Left kidney (tissue), 2 donors: Measurements from ENCODE around the gene UCHL1. TPM values are rescaled to one million over a fixed set of nuclear protein-coding genes. Genes with fewer than 3 reads are reported as not detected.
"Not testable (repeated sequence)": the region's sequence is repeated elsewhere in the genome, so short reads cannot be mapped to it uniquely, and the experiment has no call there.

Source experiments
- DNase-seq: peaks from one replicate; pipeline ENCODE4 v3.0.0-alpha.2; 2013
- polyA plus RNA-seq: library from polyadenylated mRNA; unstranded; fragments of 120-200 nt; gene quantifications from one replicate; pipeline ENCODE4 v1.2.1, GENCODE V29; 2013; ENCODE audit not compliant: insufficient read length

The UCHL1 gene
- polyA plus RNA-seq, 1 donor = 99.9 TPM

DNA sequence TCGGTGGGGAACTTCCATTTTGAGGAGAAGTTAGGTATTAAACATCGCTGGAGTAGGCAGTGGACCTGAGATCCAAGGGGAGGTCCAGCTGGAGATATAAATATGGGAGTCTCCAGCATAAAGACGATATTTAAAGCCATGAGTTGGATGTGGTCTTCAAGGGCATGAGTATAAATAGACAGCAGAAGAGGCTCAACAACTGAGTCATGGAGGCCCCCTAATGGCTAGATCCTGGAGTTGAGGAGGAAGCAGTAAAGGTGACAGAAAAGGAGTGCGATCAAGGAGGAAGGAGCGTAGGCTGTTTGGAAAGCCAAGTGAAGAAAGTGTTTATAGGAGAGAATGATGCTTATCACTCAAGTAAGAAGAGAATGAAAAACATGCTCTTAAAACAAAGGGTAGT, 24.3 kb upstream of the UCHL1 start:
- no peak for DNase-seq

DNA sequence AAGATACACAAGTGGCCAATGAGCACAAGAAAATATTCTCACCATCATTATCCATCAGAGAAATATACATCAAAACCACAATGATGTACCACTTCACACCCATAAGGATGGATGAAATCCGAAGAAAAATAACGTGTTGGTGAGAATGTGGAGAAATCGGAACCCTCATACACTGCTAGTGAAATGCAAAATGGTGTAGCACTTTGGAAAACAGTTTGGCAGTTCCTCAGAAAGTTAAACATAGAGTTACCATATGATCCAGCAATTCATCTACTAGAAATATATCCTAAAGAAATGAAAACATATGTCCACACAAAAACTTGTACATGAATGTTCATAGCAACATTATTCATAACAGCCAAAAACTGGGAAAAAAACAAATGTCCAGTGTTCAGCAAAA, 23.9 kb upstream of the UCHL1 start:
- no peak for DNase-seq

DNA sequence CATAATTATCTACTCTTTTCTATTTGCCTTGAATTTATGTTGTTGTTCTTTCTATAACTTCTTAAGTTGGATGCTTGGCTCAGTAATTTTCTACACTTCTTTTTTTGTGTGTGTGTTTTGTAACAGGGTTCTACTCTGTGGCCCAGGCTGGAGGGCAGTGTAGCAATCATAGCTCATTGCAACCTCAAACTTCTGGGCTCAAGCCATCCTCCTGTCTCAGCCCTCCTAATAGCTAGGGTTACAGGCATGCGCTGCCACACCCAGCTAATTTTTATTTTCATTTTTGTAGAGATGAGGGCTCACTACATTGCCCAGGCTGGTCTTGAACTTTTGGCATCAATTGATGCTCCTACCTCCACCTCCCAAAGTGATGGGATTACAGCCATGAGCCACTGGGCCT, 20.7 kb upstream of the UCHL1 start:
- no peak for DNase-seq

DNA sequence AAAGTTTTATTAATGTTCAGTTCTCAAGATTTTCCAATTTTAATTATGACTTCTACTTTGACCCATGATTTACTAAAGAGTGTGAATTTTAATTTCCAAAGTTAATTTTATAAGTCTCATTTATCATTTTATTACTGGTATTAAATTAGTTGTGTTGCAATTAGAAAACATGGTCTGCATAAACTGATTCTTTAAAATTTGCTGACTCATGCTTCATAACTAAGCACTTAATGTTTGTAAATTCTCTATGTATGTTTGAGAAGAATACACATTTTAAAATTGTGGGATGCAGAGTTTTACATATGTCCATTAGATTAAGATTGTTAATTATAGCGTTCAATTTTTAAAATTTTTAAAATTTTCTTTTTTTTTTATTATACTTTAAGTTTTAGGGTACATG, 20.2 kb upstream of the UCHL1 start:
- no peak for DNase-seq

DNA sequence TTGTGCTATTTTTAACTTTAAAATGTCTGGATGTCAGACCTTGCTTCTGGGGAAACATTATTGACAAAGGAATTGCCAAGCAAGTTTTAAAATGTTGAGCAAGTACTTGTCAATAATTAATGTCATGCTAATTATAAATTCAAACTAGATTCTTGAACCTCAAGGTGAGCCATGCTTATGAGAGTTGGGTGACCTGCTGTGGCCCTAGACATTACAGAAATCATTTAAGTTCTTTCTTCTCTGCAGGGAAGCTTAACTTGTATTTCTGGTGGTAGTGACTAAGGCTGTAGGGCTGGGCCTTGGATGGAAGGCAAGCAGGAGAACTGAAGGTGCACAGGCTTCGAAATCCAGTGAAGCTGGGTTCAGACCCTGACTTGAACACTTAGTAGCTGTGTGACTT, 14.8 kb upstream of the UCHL1 start:
- no peak for DNase-seq

DNA sequence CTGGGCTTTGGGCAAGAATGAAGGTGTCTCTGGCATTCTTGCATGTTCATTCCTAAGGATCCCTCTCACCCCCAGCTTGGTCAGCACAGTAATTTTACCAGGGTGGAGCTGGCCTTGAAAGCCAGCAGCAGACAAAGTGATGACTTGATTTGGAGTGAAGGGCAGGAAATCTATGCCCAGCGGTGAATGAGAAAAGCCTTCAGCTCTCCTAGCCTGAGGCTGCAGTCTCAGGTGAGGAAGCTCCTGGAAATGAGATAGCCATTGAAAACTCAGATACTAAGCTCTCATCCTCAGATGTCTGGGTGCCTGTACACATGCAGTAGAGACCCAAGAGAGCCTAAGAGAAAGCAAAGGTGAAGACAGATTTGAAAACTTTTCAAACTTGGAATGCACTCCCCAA, 10.7 kb upstream of the UCHL1 start:
- DNase-seq = no peak

DNA sequence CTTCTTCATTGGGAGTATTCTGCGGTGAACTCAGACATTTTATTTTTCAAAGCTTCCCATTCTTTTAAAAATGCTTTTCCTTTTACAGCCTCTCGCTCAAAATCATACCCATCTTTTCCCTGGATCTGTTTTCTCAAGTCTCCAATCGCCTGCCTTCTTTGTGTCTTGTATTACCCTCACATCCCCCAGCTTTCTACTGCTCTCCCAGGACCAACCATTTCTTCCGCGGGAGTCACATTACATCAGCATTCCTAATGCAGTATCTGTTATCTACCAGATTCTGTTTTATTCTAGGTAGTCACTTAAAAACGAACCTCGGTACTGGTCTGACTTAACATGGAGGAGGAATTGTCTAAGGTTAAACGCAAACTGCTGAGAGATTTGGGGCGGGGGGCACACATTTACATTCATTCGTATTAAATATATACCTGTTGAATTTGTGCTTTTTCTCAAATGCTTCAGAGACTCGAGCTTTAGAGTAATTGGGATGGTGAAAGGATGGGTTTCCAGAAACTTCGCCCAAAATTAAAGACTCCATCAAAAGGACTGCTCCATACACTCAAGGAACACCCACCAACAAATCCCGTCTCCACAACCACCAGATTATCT, 493 bp upstream of the UCHL1 start:
- DNase-seq = peak; percentile 34

DNA sequence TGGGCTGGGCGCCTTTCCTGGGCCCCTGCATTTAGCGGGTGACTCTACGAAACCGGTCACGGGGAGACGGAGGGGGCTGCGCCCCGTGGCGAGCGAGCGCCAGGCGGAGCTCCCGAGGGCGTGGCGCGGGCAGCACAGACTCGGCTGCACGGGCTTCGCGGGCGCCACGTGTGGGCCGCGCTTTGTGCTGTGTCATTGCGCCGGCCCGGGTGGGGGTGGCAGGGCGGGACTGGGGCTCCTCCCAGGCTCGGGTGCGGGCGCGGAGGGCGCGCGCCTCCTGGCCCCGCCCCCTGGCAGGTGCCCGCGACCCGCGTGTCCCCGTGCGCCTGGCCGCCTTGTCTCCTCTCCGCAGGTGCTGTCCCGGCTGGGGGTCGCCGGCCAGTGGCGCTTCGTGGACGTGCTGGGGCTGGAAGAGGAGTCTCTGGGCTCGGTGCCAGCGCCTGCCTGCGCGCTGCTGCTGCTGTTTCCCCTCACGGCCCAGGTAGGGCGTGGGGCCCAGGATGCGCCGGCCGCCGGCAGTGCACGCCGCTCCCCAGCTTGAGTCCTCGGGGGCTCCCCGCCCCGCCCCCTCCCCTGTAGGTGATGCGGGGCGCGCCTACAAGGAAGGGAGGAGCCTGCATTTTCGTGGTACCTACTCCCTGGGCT, 651 bp downstream of the UCHL1 start:
- DNase-seq = no peak

DNA sequence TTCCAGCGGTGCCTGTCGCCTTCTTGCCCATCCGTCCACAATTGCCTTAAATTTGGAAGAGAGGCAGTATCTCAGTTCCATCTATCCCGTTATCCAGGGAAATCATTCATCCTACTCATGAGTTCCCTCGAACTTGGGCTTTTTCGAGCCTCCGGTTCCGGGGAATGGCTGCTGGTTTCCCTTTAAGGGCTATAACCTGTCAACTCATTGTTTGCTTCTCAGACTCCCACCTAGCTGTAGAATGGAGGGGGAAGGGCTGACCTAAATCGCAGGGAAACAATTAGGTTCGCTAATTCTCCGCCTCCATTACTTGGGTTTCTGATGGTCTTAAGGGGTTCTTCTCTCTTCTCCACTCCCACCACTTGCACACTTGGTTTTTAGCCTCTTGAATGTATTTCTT, 1.2 kb downstream of the UCHL1 start:
- no peak for DNase-seq

DNA sequence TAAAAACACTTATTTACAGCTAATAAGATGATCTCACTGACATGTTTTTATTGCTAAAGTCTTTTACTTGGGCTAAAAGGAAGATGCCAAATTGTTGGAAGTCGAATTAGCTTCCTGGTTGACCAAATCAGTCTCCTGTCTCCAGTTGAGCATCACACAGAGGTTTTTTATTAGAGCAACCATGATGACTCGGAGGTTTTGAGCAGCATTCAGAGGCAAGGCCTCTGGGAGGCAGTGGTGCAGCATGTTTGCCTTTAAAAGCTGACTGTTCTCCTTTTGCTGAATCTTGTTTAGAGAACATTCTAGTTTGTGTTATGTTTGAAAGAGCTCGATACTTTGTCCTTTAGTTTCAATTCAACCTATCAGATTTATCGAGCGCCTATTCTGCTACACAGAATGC, 2.1 kb downstream of the UCHL1 start:
- no peak for DNase-seq

DNA sequence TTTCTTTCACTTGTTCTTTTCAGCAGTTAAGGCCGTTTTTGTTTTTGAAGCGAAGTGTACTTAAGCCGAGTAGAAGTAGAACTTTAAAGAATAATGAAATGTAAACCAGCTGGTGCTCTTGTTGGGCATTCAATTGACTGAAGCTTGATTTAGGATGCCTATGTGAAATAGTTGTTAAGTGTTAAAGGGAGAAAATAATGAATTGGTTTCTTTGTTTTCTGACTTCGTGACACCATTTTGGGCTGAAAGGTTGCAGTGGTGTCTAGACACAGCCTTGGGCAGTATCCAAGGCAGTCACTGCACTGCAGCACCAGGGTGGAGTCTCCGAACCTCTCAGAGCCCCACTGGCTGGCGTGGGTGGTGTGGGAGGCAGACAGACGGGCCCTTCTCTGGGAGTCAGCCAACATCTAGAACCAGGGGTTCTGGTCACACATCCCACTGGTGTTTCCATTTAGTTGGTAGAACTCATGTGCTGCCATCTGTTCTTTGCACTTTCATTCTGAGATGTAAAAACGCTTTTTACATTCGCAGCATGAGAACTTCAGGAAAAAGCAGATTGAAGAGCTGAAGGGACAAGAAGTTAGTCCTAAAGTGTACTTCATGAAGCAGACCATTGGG, 3.5 kb downstream of the UCHL1 start:
- DNase-seq = no peak

DNA sequence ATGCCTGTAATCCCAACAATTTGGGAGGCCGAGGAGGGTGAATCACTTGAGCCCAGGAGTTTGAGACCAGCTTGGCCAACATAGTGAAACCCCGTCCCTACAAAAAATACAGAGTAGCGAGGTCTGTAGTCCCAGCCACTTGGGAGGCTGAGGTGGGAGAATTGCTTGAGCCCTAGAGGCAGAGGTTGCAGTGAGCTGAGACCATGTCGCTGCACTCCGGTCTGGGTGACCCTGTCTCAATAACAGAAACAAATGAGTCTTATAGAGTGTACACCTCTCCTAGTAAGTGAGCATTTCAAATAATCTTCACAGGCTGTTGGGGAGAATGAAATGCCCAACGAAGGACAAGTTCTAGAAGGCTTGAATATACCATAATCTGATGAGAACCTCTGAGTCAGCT, 5.5 kb downstream of the UCHL1 start:
- DNase-seq = no peak

DNA sequence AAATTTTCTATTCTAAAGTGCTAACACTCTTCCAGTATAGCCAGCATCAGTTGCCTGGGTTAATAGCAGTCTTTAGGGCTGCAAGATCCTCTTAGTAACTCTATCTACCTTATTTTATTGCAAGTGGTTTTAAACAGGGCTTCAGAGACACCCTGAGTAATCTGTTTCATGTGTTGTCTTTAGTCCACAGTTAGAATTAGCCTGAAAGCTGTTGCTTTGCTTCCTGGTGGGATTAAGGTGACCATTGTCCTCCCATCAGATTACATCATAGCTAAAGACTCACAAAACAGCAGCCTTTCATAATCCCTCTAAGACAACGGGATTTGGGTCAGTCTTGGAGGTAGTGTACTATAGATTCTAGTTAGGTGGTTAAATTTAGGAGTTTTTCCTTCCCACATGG, 7.5 kb downstream of the UCHL1 start:
- DNase-seq = no peak

DNA sequence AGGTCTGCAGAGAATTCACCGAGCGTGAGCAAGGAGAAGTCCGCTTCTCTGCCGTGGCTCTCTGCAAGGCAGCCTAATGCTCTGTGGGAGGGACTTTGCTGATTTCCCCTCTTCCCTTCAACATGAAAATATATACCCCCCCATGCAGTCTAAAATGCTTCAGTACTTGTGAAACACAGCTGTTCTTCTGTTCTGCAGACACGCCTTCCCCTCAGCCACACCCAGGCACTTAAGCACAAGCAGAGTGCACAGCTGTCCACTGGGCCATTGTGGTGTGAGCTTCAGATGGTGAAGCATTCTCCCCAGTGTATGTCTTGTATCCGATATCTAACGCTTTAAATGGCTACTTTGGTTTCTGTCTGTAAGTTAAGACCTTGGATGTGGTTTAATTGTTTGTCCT, 11.3 kb downstream of the UCHL1 start:
- DNase-seq = no peak

DNA sequence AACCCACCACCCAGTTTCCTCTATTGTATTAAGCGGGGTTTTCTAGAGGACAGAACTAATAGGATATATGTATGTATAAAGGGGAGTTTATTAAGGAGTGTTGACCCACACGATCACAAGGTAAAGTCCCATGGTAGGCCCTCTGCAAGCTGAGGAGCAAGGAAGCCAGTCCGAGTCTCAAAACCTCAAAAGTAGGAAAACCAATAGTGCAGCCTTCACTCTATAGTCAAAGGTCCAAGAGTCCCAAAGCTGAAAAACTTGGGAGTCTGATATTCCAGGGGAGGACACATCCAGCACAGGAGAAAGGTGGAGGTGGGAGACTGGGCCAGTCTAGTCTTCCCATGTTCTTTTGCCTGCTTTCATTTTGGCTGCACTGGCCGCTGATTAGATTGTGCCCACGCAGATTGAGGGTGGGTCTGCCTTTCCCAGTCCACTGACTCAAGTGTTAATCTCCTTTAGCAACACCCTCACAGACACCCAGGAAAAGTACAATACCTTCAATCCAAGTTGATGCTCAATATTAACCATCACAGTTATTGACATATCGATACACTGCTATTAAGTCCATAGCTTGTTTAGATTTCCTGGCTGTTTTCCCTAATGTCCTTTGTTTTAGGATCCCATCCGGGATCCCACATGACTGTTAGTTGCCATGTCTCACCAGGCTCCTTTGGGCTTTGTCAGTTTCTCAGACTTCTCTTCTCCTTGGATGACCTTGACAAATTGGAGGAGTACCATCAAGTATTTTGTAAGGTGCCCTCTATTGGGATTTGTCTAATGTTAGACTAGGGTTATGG, 12.2 kb downstream of the UCHL1 start:
- DNase-seq = no peak

DNA sequence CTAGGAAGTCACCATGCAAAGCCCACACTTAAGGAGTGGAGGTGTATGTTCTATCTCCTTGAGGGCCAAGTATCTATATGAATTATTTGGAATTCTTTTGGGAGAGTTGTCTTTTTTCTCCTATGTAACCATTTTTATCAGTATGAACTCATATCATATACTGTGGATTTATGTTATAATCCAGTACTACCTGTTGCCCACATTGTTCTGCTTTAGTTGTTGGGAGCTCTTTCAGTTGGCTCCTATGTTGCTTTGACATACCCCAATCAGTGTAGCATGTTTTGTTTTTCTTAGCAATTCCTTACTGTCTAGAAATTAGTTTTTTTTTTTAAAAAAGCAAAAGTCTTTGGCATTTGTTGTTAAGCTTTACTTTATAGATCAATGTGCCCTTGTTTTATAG, 13.0 kb downstream of the UCHL1 start:
- DNase-seq = no peak

DNA sequence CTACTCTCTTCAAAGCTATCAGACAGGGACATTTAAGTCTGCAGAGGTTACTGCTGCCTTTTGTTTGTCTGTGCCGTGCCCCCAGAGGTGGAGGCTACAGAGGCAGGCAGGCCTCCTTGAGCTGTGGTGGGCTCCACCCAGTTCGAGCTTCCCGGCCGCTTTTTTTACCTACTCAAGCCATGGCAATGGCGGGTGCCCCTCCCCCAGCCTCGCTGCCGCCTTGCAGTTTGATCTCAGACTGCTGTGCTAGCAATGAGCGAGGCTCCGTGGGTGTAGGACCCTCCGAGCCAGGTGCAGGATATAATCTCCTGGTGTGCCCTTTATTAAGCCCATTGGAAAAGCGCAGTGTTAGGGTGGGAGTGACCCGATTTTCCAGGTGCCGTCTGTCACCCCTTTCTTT, 19.2 kb downstream of the UCHL1 start:
- DNase-seq = not testable (repeated sequence)

DNA sequence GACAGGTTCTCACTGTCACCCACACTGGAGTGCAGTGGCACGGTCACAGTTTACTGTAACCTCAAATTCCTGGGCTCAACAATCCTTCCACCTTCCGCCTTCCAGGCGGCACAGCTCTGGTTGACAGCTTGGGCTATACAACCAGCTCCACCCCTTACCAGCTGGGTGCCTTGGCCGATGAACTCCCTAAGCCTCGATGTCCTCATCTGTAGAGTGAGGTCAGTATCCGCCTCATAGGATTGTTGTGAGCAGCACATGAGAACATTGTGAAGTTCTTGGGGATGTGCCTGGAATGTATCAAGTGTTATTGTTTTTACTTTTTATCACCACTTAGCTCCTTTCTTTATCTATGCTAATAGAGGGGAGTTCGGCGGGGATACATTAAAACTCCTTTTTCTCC, 23.3 kb downstream of the UCHL1 start:
- DNase-seq = no peak

DNA sequence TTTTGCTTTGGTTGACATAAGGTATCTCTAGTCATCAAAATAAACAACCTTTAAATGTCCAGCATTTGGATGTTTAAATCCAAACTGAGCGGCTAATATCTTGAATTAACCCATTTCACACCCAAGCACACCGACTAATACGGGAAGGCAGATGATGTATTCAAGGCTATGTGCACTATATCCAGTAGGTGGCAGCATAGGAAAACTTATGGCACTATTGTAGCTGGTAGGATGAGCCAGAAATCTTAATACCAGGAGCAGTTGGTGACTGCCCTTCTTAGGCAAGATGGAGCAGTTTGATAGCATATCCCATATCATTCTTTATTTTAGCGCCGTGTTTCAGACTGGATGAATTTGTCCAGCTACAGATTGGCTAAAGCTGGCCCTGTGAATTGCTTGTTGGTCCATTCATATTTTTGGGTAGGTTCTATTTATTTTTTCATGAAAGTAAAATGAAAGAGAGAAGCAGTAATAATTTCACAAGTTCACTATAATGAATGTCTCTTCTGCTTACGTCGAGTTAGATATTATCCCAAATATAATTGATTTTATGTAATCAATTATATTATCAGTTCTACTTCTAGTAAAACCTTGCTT, 24.4 kb downstream of the UCHL1 start:
- peak; percentile 85 for DNase-seq

DNA sequence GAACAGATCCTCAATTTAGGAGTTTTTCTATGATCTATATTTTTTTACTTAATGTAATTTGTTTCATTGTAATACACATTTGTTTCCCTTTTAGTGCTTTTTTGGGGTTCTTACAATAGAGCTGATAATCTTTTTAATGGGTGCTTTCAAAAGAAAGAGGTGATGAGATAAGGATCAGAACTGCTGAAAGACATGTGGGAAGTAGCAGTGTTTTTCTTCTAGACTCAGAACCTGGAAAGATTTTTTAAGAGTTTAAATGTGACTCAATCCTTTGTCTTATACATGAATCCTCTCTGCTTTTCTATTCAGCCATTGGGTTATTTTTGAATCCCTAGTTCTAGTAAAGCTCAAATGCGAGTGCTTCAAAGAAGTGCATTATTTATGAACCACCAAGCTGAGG, 25.6 kb downstream of the UCHL1 start:
- DNase-seq = no peak

DNA sequence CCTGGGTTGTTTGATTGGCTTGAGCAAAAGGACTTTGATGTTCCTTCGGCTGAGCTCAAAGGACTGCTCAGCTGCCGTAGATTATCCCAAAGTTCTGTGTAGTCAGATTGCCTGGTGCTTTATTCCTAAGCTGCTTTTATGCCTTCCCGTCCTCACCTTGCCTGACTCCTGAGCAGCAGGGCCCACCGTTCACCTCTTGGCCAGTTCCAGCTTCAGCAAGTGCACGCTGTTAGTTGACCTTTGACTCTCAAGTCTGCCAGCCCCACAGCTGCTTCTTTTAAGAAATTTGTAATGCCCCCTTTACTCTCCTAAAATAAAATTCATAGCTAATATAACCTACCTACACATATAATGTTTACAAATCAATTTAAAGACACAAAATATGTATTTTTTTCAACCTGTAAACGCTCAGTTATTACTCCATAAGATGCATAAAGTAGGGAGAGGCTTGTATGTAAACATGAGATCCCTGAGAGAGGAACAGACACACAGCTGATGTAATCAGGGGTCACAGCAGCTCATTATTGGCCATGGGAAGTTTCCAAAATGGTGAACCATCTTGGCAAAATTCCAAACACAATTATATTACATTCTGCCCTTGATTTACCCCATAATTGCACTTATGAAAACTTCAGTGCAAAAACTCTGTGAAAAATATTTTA, 28.6 kb downstream of the UCHL1 start:
- no peak for DNase-seq

DNA sequence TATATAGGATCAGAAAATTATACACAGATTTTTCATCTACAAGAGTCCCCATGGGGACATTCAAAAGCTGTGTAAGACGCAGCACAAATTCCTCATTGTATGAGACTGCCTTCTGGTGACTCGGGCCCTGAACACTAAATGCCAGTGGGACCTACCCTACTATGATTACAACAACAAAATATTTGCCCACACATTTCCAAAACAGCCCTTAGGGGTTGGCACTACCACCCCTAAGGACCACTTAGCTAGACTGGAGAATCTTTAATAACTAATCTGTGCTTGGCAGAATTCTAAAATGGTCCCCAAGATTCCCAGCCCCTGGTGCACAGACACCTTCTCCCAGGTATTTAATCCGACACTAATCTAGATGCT, 29.1 kb downstream of the UCHL1 start:
- DNase-seq = no peak
